Measurements from ENCODE around the gene DCPS.
"Not testable (repeated sequence)": the region's sequence is repeated elsewhere in the genome, so short reads cannot be mapped to it uniquely, and the experiment has no call there.

The DCPS gene

GRCh38 chr11:126290887-126291286 lies 13.0 kb upstream of the DCPS start:
- DNase-seq: no peak

- no peak for DNase-seq
These were observed 10.1 kb upstream of the DCPS start for GRCh38 chr11:126293726-126294125.

- no peak for DNase-seq
These were observed 6.9 kb upstream of the DCPS start for GRCh38 chr11:126297004-126297403.

GRCh38 chr11:126304457-126305075 lies 706 bp downstream of the DCPS start:
- no peak for DNase-seq

- DNase-seq: no peak
These were observed 1.8 kb downstream of the DCPS start for GRCh38 chr11:126305699-126306098.

GRCh38 chr11:126307706-126308105 lies 3.8 kb downstream of the DCPS start:
- DNase-seq: no peak

GRCh38 chr11:126308271-126308671 lies 4.4 kb downstream of the DCPS start:
- no peak for DNase-seq

- DNase-seq: not testable (repeated sequence)
These were observed 4.9 kb downstream of the DCPS start for GRCh38 chr11:126308771-126309170.

- DNase-seq: peak; percentile 70
These were observed 6.5 kb downstream of the DCPS start for GRCh38 chr11:126310200-126310991.

- no peak for DNase-seq
These were observed 7.1 kb downstream of the DCPS start for GRCh38 chr11:126310992-126311310.

GRCh38 chr11:126311401-126312291 lies 7.8 kb downstream of the DCPS start:
- DNase-seq: no peak

GRCh38 chr11:126312961-126313360 lies 9.1 kb downstream of the DCPS start:
- DNase-seq: no peak

GRCh38 chr11:126313826-126314225 lies 10.0 kb downstream of the DCPS start:
- no peak for DNase-seq

GRCh38 chr11:126317432-126317755 lies 13.5 kb downstream of the DCPS start:
- no peak for DNase-seq

GRCh38 chr11:126317756-126318573 lies 14.1 kb downstream of the DCPS start:
- no peak for DNase-seq

GRCh38 chr11:126318574-126319373 lies 14.9 kb downstream of the DCPS start:
- DNase-seq: no peak

GRCh38 chr11:126319374-126319740 lies 15.5 kb downstream of the DCPS start:
- no peak for DNase-seq

- no peak for DNase-seq
These were observed 19.1 kb downstream of the DCPS start for GRCh38 chr11:126322996-126323395.

GRCh38 chr11:126327281-126328000 lies 23.6 kb downstream of the DCPS start:
- DNase-seq: no peak

- DNase-seq: no peak
These were observed 24.1 kb downstream of the DCPS start for GRCh38 chr11:126328001-126328390.

- no peak for DNase-seq
These were observed 24.6 kb downstream of the DCPS start for GRCh38 chr11:126328444-126328843.
